Mesendoderm (in vitro differentiated cells): ENCODE data around the gene PIBF1.
"Not testable (repeated sequence)": the region's sequence is repeated elsewhere in the genome, so short reads cannot be mapped to it uniquely, and the experiment has no call there.

Source experiments
- DNase-seq: peaks from one replicate; pipeline ENCODE4 v3.0.0; 2013
- H2AK5ac ChIP-seq: 2 replicates; pipeline ENCODE4 v1.6.1; 2013; ENCODE audit warnings: low read length, inconsistent platforms
- H2BK120ac ChIP-seq: 2 replicates; pipeline ENCODE4 v1.6.1; 2013; ENCODE audit warnings: low read depth, mild to moderate bottlenecking, low read length, moderate library complexity, mixed read lengths
- H2BK15ac ChIP-seq: replicated peaks from 2 replicates; pipeline ENCODE4 v1.6.1; 2013; ENCODE audit warnings: low read depth, mild to moderate bottlenecking, moderate library complexity
- H2BK5ac ChIP-seq: 2 replicates; pipeline ENCODE4 v1.6.1; 2013; ENCODE audit warnings: low read length, inconsistent platforms
- H3K18ac ChIP-seq: 2 replicates; pipeline ENCODE4 v1.6.1; 2013; ENCODE audit warnings: mild to moderate bottlenecking, low read length, mixed read lengths
- H3K23ac ChIP-seq: one replicate; pipeline ENCODE4 v1.6.1; 2013; ENCODE audit warnings: low read length
- H3K27ac ChIP-seq: 2 replicates; pipeline ENCODE4 v1.5.1; 2013; ENCODE audit warnings: low read depth, mild to moderate bottlenecking, inconsistent platforms, low read length, moderate library complexity
- H3K27me3 ChIP-seq: 2 replicates; pipeline ENCODE4 v1.6.1; 2013; ENCODE audit warnings: low read length, control low read depth, mild to moderate bottlenecking, inconsistent platforms; ENCODE audit not compliant: insufficient read depth, poor library complexity
- H3K36me3 ChIP-seq: 2 replicates; pipeline ENCODE4 v1.6.1; 2013; ENCODE audit warnings: low read length, inconsistent platforms; ENCODE audit not compliant: control insufficient read depth, insufficient read depth
- H3K4ac ChIP-seq: one replicate; pipeline ENCODE4 v1.6.1; 2013; ENCODE audit warnings: low read depth, mild to moderate bottlenecking, low read length, moderate library complexity
- H3K4me1 ChIP-seq: 2 replicates; pipeline ENCODE4 v1.6.1; 2013; ENCODE audit warnings: low read depth, low read length, inconsistent platforms; ENCODE audit not compliant: control insufficient read depth
- H3K4me2 ChIP-seq: 2 replicates; pipeline ENCODE4 v1.6.1; 2013; ENCODE audit warnings: low read length
- H3K4me3 ChIP-seq: 2 replicates; pipeline ENCODE4 v1.5.1; 2013; ENCODE audit warnings: mild to moderate bottlenecking, low read length
- H3K56ac ChIP-seq: one replicate; pipeline ENCODE4 v1.6.1; 2013; ENCODE audit warnings: low read length
- H3K79me1 ChIP-seq: 2 replicates; pipeline ENCODE4 v1.6.1; 2013; ENCODE audit warnings: low read length, inconsistent platforms
- H3K79me2 ChIP-seq: 2 replicates; pipeline ENCODE4 v1.6.1; 2013; ENCODE audit warnings: mild to moderate bottlenecking, low read length; ENCODE audit not compliant: control insufficient read depth, insufficient read depth
- H3K9ac ChIP-seq: 2 replicates; pipeline ENCODE4 v1.6.1; 2013; ENCODE audit warnings: low read length, inconsistent platforms
- H4K5ac ChIP-seq: one replicate; pipeline ENCODE4 v1.6.1; 2013; ENCODE audit warnings: low read length
- H4K8ac ChIP-seq: one replicate; pipeline ENCODE4 v1.6.1; 2013; ENCODE audit warnings: low read depth, mild to moderate bottlenecking, control low read depth, low read length, moderate library complexity
- WGBS: extraction: QIAGEN DNeasy Blood & Tissue Kit; methylation state at CpG from one replicate; pipeline ENCODE4 v1.1.7; 2013; ENCODE audit warnings: low lambda C conversion rate, missing lambda C conversion rate; ENCODE audit not compliant: insufficient coverage; ENCODE audit errors: extremely low coverage; 5-methylcytosine and 5-hydroxymethylcytosine counted together

The PIBF1 gene

GRCh38 chr13:72931311-72931710 is 149.4 kb downstream of the PIBF1 start:
- Histone ChIP-seq H3K56ac (no peak overlapping the region), H2BK15ac (no peak overlapping the region), H2BK5ac (no peak overlapping the region), H3K4me2 (no peak overlapping the region), H3K36me3 (no peaks in the 10 kb centered on the region), H2AK5ac (no peak overlapping the region), H3K4me3 (no peak overlapping the region), H3K79me1 (no peaks in the 10 kb centered on the region), H3K79me2 (no peaks in the 10 kb centered on the region), H4K8ac (no peak overlapping the region), H3K9ac (no peak overlapping the region), H3K23ac (no peak overlapping the region), H3K27ac (no peak overlapping the region), H3K18ac (no peak overlapping the region), H3K4ac (no peak overlapping the region), H3K27me3 (no peaks in the 10 kb centered on the region), H4K5ac (no peak overlapping the region), H2BK120ac (no peak overlapping the region), H3K4me1 (no peaks in the 10 kb centered on the region)
- DNase-seq, result no peak

GRCh38 chr13:72932250-72932649 is 150.3 kb downstream of the PIBF1 start:
- Histone ChIP-seq H2BK120ac (no peak overlapping the region), H3K4me3 (no peak overlapping the region), H3K27ac (no peak overlapping the region), H3K23ac (no peak overlapping the region), H2BK15ac (no peak overlapping the region), H3K4ac (no peak overlapping the region), H4K5ac (no peak overlapping the region), H3K79me2 (no peaks in the 10 kb centered on the region), H3K36me3 (no peaks in the 10 kb centered on the region), H3K18ac (no peak overlapping the region), H4K8ac (no peak overlapping the region), H3K79me1 (no peaks in the 10 kb centered on the region), H3K56ac (no peak overlapping the region), H3K4me1 (no peaks in the 10 kb centered on the region), H2AK5ac (no peak overlapping the region), H2BK5ac (no peak overlapping the region), H3K4me2 (no peak overlapping the region), H3K27me3 (no peaks in the 10 kb centered on the region), H3K9ac (no peak overlapping the region)
- no CpG with 5 or more reads among the region's 1 CpG for WGBS
- no peak for DNase-seq

GRCh38 chr13:72946267-72946666 is 164.3 kb downstream of the PIBF1 start:
- H4K8ac ChIP-seq, H2AK5ac ChIP-seq, H4K5ac ChIP-seq, H3K4me2 ChIP-seq, H3K23ac ChIP-seq, H3K27me3 ChIP-seq, H3K36me3 ChIP-seq, H2BK120ac ChIP-seq, H3K4me1 ChIP-seq, H3K79me2 ChIP-seq, DNase-seq, H3K4ac ChIP-seq, H3K4me3 ChIP-seq, H3K79me1 ChIP-seq, H3K56ac ChIP-seq, H3K18ac ChIP-seq, H2BK15ac ChIP-seq, H3K9ac ChIP-seq, H2BK5ac ChIP-seq, H3K27ac ChIP-seq: not testable (repeated sequence)
- WGBS, result no CpG with 5 or more reads among the region's 2 CpGs

- Histone ChIP-seq H3K4ac (no peak overlapping the region), H3K18ac (no peak overlapping the region), H3K36me3 (no peaks in the 10 kb centered on the region), H3K27ac (no peak overlapping the region), H3K9ac (no peak overlapping the region), H2BK5ac (no peak overlapping the region), H3K4me2 (no peak overlapping the region), H2BK120ac (no peak overlapping the region), H3K56ac (no peak overlapping the region), H2BK15ac (no peak overlapping the region), H3K79me1 (no peaks in the 10 kb centered on the region), H3K27me3 (no peaks in the 10 kb centered on the region), H3K79me2 (no peaks in the 10 kb centered on the region), H4K8ac (no peak overlapping the region), H2AK5ac (no peak overlapping the region), H3K23ac (no peak overlapping the region), H4K5ac (no peak overlapping the region), H3K4me3 (no peak overlapping the region), H3K4me1 (no peaks in the 10 kb centered on the region)
- peak; percentile 46 for DNase-seq
- WGBS, result no CpG with 5 or more reads among the region's 1 CpG
Measured at GRCh38 chr13:72952529-72953141, 170.7 kb downstream of the PIBF1 start.

GRCh38 chr13:72953391-72953965 is 171.5 kb downstream of the PIBF1 start:
- WGBS, result no CpG with 5 or more reads among the region's 6 CpGs
- H3K4me2 ChIP-seq, result no peak overlapping the region

GRCh38 chr13:72959643-72960042 is 177.7 kb downstream of the PIBF1 start:
- H4K5ac ChIP-seq, result no peak overlapping the region
- no CpG with 5 or more reads among the region's 1 CpG for WGBS
- no peak for DNase-seq
- H3K9ac ChIP-seq, result no peak overlapping the region
- no peaks in the 10 kb centered on the region for H3K79me1 ChIP-seq
- no peak overlapping the region for H3K23ac ChIP-seq
- no peaks in the 10 kb centered on the region for H3K79me2 ChIP-seq
- no peak overlapping the region for H2BK5ac ChIP-seq
- H3K4me1 ChIP-seq, result no peaks in the 10 kb centered on the region
- H3K4ac ChIP-seq, result no peak overlapping the region
- no peaks in the 10 kb centered on the region for H3K36me3 ChIP-seq
- no peak overlapping the region for H2AK5ac ChIP-seq
- H3K4me3 ChIP-seq, result no peak overlapping the region
- H2BK120ac ChIP-seq, result no peak overlapping the region
- H3K27ac ChIP-seq, result no peak overlapping the region
- no peak overlapping the region for H4K8ac ChIP-seq
- H3K4me2 ChIP-seq, result no peak overlapping the region
- H3K56ac ChIP-seq, result no peak overlapping the region
- no peak overlapping the region for H3K18ac ChIP-seq
- no peaks in the 10 kb centered on the region for H3K27me3 ChIP-seq
- no peak overlapping the region for H2BK15ac ChIP-seq

More at GRCh38 chr13:72953391-72953965, 171.5 kb downstream of the PIBF1 start:
- Histone ChIP-seq H2BK5ac (no peak overlapping the region), H3K23ac (no peak overlapping the region), H3K4me1 (no peaks in the 10 kb centered on the region), H2BK120ac (no peak overlapping the region), H2BK15ac (no peak overlapping the region), H4K8ac (no peak overlapping the region), H3K36me3 (no peaks in the 10 kb centered on the region), H3K27ac (no peak overlapping the region), H4K5ac (no peak overlapping the region), H3K9ac (no peak overlapping the region), H3K18ac (no peak overlapping the region), H3K4me3 (no peak overlapping the region), H3K4ac (no peak overlapping the region), H3K56ac (no peak overlapping the region), H3K79me2 (no peaks in the 10 kb centered on the region), H2AK5ac (no peak overlapping the region), H3K27me3 (no peaks in the 10 kb centered on the region), H3K79me1 (no peaks in the 10 kb centered on the region)
- DNase-seq, result no peak
